SK-N-SH (cell line): ENCODE data around the gene KLF12.

Experiments used
- CTCF ChIP-seq: fragments of 200-600 bp; sonication (generic); IDR thresholded peaks from 2 replicates; pipeline ENCODE4 v1.6.1; 2017; ENCODE audit warnings: antibody characterized with exemption, mild to moderate bottlenecking, moderate library complexity
- EP300 ChIP-seq, 2 experiments: IDR thresholded peaks; 2 replicates each; pipeline versions ENCODE4 v1.4.0 to v1.6.1; 2012; ENCODE audit warnings: borderline replicate concordance in 1 of 2, low read depth in 1 of 2, low read length in 1 of 2
- FOSL2 ChIP-seq: IDR thresholded peaks from 2 replicates; pipeline ENCODE4 v1.4.0; 2012; ENCODE audit warnings: low read depth, mild to moderate bottlenecking, moderate library complexity, borderline replicate concordance
- GATA2 ChIP-seq: sonication (generic); formaldehyde crosslinking; IDR thresholded peaks from 2 replicates; pipeline ENCODE4 v1.5.0; 2020; ENCODE audit warnings: mild to moderate bottlenecking, missing genetic modification reagents
- MAX ChIP-seq: IDR thresholded peaks from 2 replicates; pipeline ENCODE4 v1.4.0; 2012; ENCODE audit warnings: low read depth
- MXI1 ChIP-seq: IDR thresholded peaks from 2 replicates; pipeline ENCODE4 v1.6.1; 2012; ENCODE audit warnings: mild to moderate bottlenecking, low read depth, low read length, improper control_type of control experiment
- TCF12 ChIP-seq: IDR thresholded peaks from 2 replicates; pipeline ENCODE4 v1.4.0; 2012
- TF ChIP-seq, protein P1 (sequence below): IDR thresholded peaks from 2 replicates; pipeline ENCODE4; 2012
- TF ChIP-seq, protein P2 (sequence below): fragments of 150-350 bp; IDR thresholded peaks from 2 replicates; pipeline ENCODE4 v1.6.1; 2017; ENCODE audit warnings: antibody characterized with exemption, low read length, low read depth, borderline replicate concordance

DNA sequence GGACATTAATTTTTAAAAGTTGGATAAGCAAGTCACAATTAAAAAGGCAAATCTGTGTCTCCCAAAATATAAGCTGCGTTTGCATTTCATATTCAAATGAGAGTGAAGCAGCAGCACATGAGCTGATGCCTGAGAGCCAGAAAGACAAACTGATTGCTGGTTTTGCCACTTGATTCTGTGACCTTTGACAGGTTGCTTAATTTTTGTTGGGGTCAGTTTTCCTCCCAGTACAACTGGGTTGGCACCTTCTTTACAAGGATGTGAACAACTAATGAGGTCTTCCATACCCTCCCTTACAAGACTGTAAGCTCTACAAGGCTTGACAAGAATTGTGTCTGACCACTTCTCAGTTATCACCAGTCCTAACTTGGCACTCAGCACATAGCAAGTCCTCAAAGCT lies 8.1 kb upstream of the KLF12 start:
- TF ChIP-seq CTCF, result no peak
- TF ChIP-seq, protein P1, sequence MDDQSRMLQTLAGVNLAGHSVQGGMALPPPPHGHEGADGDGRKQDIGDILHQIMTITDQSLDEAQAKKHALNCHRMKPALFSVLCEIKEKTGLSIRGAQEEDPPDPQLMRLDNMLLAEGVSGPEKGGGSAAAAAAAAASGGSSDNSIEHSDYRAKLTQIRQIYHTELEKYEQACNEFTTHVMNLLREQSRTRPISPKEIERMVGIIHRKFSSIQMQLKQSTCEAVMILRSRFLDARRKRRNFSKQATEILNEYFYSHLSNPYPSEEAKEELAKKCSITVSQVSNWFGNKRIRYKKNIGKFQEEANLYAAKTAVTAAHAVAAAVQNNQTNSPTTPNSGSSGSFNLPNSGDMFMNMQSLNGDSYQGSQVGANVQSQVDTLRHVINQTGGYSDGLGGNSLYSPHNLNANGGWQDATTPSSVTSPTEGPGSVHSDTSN, result no peak
- no peak for TF ChIP-seq FOSL2
- no peak for TF ChIP-seq MXI1
- TF ChIP-seq TCF12, result no peak
- TF ChIP-seq, protein P2, sequence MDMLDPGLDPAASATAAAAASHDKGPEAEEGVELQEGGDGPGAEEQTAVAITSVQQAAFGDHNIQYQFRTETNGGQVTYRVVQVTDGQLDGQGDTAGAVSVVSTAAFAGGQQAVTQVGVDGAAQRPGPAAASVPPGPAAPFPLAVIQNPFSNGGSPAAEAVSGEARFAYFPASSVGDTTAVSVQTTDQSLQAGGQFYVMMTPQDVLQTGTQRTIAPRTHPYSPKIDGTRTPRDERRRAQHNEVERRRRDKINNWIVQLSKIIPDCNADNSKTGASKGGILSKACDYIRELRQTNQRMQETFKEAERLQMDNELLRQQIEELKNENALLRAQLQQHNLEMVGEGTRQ, result no peak
- TF ChIP-seq GATA2 (CRISPR knock-in tag), result no peak
- TF ChIP-seq EP300 (IDR thresholded peaks at IDR 0.05; ENCODE audit: borderline replicate concordance in 1 of 2, low read depth in 1 of 2, low read length in 1 of 2), result no peak
- no peak for TF ChIP-seq MAX
